ENCODE measurements around the gene CACNA1S.

The CACNA1S gene

DNA sequence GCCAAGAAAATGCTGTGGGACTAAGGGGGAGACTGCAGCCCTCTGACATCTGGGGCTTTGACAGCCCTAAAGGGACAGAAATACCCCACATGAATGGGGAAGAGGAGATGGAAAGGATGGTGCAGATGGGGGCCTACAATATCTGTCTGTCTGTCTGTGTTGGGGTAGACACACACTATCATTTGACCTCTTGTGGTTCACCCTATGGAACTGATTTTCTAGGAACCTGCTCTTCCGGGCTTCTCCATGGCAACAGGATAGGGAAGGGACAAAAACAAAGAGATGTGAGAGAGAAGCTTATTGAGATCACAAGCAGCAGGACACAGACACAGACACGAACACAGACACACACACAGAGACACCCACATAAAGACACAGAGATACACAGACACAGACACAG, 105.8 kb downstream of the CACNA1S start:
- no peaks in the 10 kb centered on the region for H3K27me3 ChIP-seq (replicated peaks; ENCODE audit: control insufficient read depth, insufficient read depth, low read length)
- H3K4me3 ChIP-seq (replicated peaks; ENCODE audit: low read depth, low read length) = no peak overlapping the region
- H3K36me3 ChIP-seq (ENCODE audit: control insufficient read depth, insufficient read depth, low read length) = peaks cover 11% of the 10 kb centered on the region
- TF ChIP-seq, protein P1, sequence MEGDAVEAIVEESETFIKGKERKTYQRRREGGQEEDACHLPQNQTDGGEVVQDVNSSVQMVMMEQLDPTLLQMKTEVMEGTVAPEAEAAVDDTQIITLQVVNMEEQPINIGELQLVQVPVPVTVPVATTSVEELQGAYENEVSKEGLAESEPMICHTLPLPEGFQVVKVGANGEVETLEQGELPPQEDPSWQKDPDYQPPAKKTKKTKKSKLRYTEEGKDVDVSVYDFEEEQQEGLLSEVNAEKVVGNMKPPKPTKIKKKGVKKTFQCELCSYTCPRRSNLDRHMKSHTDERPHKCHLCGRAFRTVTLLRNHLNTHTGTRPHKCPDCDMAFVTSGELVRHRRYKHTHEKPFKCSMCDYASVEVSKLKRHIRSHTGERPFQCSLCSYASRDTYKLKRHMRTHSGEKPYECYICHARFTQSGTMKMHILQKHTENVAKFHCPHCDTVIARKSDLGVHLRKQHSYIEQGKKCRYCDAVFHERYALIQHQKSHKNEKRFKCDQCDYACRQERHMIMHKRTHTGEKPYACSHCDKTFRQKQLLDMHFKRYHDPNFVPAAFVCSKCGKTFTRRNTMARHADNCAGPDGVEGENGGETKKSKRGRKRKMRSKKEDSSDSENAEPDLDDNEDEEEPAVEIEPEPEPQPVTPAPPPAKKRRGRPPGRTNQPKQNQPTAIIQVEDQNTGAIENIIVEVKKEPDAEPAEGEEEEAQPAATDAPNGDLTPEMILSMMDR (IDR thresholded peaks at IDR 0.05; ENCODE audit: insufficient read depth, low read length, poor library complexity, severe bottlenecking) = no peak
- DNase-seq (ENCODE audit: extremely low read depth, insufficient read length) = no peak

DNA sequence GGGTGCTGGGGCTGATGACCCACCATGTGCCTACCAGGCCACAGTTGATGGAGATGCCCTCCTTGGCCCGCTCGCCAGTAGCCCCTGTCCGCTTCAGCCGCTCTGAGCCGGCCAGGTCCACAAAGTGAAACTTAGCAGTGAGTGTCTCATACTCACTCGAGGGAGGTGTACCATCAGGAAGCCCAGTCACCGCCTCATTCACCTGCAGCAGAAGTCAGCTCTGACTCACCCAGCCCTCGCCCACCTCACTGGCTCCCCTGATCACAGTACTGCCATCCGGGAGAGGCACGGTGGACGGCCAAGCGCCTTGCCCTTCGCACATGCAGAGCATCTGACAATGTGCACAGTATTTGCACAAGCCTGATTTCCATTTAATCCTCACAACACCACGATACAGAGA, 107.5 kb downstream of the CACNA1S start:
- DNase-seq (ENCODE audit: extremely low read depth, insufficient read length) = no peak
- Histone ChIP-seq H3K27me3 (replicated peaks; ENCODE audit: control insufficient read depth, insufficient read depth, low read length) (no peaks in the 10 kb centered on the region), H3K36me3 (ENCODE audit: control insufficient read depth, insufficient read depth, low read length) (peaks cover 18% of the 10 kb centered on the region), H3K4me3 (replicated peaks; ENCODE audit: low read depth, low read length) (no peak overlapping the region)
- TF ChIP-seq, protein P1 (IDR thresholded peaks at IDR 0.05; ENCODE audit: insufficient read depth, low read length, poor library complexity, severe bottlenecking) = no peak

DNA sequence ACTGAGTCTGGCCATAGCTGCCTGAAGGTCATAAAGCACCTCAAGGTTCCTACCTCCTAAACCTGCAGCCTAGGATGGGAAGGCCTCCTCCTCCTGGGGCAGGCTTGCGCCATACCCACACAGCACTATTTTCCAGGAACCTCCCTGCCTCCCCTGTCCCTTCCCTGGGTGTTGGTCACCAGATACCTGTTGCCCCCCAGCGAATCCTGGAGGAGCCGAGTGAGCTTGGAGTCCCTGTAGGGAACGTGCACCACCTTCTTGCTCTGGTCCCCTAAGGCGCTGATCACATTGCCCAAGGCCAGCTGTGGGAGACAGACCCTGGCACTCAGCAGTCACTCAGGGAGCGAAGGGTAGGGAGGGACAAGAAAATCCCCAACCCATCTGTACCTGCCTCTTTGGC, 108.1 kb downstream of the CACNA1S start:
- no peaks in the 10 kb centered on the region for H3K27me3 ChIP-seq (replicated peaks; ENCODE audit: control insufficient read depth, insufficient read depth, low read length)
- H3K4me3 ChIP-seq (replicated peaks; ENCODE audit: low read depth, low read length) = no peak overlapping the region
- H3K36me3 ChIP-seq (ENCODE audit: control insufficient read depth, insufficient read depth, low read length) = peaks cover 19% of the 10 kb centered on the region
- TF ChIP-seq, protein P1 (IDR thresholded peaks at IDR 0.05; ENCODE audit: insufficient read depth, low read length, poor library complexity, severe bottlenecking) = no peak
- no peak for DNase-seq (ENCODE audit: extremely low read depth, insufficient read length)

DNA sequence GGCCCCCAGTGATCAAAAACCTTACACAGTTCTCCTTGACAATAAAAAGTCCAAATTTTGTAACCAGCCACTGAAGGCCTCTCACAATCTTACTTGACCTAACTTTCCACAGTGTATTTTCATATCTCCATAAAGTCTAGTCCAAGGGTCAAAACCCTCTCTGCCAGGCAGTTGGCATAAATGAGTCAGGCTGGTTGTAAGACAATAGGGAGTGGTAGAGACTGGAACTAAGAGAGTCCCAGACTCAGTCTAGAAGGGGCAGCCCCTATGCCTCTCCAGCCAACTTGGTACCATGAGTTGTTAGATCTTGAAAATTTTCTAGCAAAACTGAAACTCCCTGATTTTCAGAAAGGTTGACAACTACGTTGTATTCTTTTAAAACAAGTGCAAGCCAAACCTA, 109.7 kb downstream of the CACNA1S start:
- no peak for DNase-seq (ENCODE audit: extremely low read depth, insufficient read length)
- TF ChIP-seq, protein P1 (IDR thresholded peaks at IDR 0.05; ENCODE audit: insufficient read depth, low read length, poor library complexity, severe bottlenecking) = no peak
- Histone ChIP-seq H3K27me3 (replicated peaks; ENCODE audit: control insufficient read depth, insufficient read depth, low read length) (no peaks in the 10 kb centered on the region), H3K4me3 (replicated peaks; ENCODE audit: low read depth, low read length) (no peak overlapping the region), H3K36me3 (ENCODE audit: control insufficient read depth, insufficient read depth, low read length) (peaks cover 26% of the 10 kb centered on the region)

DNA sequence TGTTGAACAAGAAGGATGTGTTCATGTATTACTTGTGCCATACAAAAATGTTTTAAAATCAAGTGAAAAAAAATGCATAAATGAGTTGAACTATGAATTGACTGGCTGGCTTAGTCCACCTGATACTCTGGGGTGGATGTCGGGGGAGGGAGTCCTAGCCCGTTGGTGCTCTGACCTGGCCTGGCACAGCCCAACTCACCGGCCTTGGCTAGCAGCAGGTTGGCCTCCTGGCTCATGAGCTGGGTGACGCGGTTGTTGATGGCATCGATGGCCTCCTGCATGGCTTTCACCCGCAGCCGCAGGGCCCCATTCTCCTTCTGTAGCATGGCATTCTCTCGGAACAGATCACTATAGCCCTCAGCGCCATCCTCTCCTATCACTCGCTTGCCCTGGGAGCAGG, 110.3 kb downstream of the CACNA1S start:
- DNase-seq (ENCODE audit: extremely low read depth, insufficient read length) = no peak
- Histone ChIP-seq H3K27me3 (replicated peaks; ENCODE audit: control insufficient read depth, insufficient read depth, low read length) (no peaks in the 10 kb centered on the region), H3K4me3 (replicated peaks; ENCODE audit: low read depth, low read length) (no peak overlapping the region), H3K36me3 (ENCODE audit: control insufficient read depth, insufficient read depth, low read length) (peaks cover 26% of the 10 kb centered on the region)
- TF ChIP-seq, protein P1 (IDR thresholded peaks at IDR 0.05; ENCODE audit: insufficient read depth, low read length, poor library complexity, severe bottlenecking) = no peak

DNA sequence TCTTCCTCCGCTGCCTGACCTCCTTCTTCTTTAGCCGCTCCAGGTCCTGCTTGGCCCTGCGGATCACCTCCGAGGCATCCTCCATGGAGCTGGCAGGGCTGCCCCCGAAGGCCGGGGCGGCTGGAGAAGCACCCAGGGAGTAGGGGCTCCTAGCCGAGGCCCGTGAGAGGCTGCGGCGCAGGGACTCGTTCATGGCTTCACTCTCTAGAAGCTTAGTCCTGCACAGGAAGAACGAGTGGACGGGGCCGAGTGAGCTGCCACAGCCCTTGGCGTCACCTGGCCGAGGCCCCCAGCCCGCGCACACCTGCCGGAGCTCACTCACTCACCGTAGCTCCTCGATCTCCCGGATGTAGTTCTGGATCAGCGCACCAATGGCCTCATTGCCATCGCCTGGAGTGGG, 111.8 kb downstream of the CACNA1S start:
- no peaks in the 10 kb centered on the region for H3K27me3 ChIP-seq (replicated peaks; ENCODE audit: control insufficient read depth, insufficient read depth, low read length)
- H3K4me3 ChIP-seq (replicated peaks; ENCODE audit: low read depth, low read length) = no peak overlapping the region
- H3K36me3 ChIP-seq (ENCODE audit: control insufficient read depth, insufficient read depth, low read length) = peaks cover 29% of the 10 kb centered on the region
- TF ChIP-seq, protein P1 (IDR thresholded peaks at IDR 0.05; ENCODE audit: insufficient read depth, low read length, poor library complexity, severe bottlenecking) = no peak
- DNase-seq (ENCODE audit: extremely low read depth, insufficient read length) = no peak

Data from GM06990 (cell line).